ENCODE data around the gene LLGL2.

Gene LLGL2

DNA sequence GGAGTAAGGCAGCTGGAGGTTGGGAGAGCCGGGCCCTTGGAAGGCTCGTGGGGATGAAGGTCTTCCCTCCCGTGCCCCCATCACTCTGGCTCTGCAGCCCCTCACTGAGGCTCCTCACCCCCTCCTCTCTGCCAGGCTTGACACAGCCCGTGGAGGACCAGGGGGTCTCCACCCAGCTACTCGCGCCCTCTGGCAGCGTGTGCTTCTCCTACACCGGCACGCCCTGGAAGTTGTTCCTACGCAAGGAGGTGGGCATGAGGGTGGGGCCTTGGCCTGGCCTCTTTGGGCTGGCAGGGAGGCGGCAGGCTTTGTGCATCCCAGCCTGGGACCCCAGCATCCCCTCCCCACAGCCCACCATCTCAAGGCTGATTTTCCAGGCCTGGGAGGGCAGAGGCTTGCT, 92.2 kb downstream of the LLGL2 start:
- DNase-seq, result no peak
- Histone ChIP-seq H3K4me3 (ENCODE audit: low read length) (no peak overlapping the region), H2AFZ (ENCODE audit: low read length) (no peak overlapping the region), H4K20me1 (ENCODE audit: insufficient read depth, low read length) (no peaks in the 10 kb centered on the region), H3K9me3 (replicated peaks; ENCODE audit: insufficient read depth, low read length) (no peaks in the 10 kb centered on the region), H3K27me3 (replicated peaks; ENCODE audit: insufficient read depth, low read length) (peaks cover 96% of the 10 kb centered on the region), H3K9ac (ENCODE audit: low read length) (no peak overlapping the region), H3K27ac (ENCODE audit: low read length) (no peak overlapping the region), H3K79me2 (ENCODE audit: low read length) (no peaks in the 10 kb centered on the region), H3K36me3 (replicated peaks; ENCODE audit: insufficient read depth, low read length) (no peaks in the 10 kb centered on the region), H3K9me2 (replicated peaks; ENCODE audit: insufficient read depth, low read length) (no peaks in the 10 kb centered on the region), H3K4me2 (ENCODE audit: low read depth, low read length) (no peak overlapping the region), H3F3A (ENCODE audit: insufficient read depth, low read length) (no peaks in the 10 kb centered on the region), H3K4me1 (ENCODE audit: low read length) (no peaks in the 10 kb centered on the region)
- TF ChIP-seq EZH2phosphoT487 (IDR thresholded peaks at IDR 0.05; ENCODE audit: low read length) (no peak), EZH2 (optimal IDR thresholded peaks at IDR 0.05; ENCODE audit: low read depth, low read length) (no peak)
- TF ChIP-seq, protein P1, sequence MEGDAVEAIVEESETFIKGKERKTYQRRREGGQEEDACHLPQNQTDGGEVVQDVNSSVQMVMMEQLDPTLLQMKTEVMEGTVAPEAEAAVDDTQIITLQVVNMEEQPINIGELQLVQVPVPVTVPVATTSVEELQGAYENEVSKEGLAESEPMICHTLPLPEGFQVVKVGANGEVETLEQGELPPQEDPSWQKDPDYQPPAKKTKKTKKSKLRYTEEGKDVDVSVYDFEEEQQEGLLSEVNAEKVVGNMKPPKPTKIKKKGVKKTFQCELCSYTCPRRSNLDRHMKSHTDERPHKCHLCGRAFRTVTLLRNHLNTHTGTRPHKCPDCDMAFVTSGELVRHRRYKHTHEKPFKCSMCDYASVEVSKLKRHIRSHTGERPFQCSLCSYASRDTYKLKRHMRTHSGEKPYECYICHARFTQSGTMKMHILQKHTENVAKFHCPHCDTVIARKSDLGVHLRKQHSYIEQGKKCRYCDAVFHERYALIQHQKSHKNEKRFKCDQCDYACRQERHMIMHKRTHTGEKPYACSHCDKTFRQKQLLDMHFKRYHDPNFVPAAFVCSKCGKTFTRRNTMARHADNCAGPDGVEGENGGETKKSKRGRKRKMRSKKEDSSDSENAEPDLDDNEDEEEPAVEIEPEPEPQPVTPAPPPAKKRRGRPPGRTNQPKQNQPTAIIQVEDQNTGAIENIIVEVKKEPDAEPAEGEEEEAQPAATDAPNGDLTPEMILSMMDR (IDR thresholded peaks at IDR 0.05; ENCODE audit: low read length), result no peak

DNA sequence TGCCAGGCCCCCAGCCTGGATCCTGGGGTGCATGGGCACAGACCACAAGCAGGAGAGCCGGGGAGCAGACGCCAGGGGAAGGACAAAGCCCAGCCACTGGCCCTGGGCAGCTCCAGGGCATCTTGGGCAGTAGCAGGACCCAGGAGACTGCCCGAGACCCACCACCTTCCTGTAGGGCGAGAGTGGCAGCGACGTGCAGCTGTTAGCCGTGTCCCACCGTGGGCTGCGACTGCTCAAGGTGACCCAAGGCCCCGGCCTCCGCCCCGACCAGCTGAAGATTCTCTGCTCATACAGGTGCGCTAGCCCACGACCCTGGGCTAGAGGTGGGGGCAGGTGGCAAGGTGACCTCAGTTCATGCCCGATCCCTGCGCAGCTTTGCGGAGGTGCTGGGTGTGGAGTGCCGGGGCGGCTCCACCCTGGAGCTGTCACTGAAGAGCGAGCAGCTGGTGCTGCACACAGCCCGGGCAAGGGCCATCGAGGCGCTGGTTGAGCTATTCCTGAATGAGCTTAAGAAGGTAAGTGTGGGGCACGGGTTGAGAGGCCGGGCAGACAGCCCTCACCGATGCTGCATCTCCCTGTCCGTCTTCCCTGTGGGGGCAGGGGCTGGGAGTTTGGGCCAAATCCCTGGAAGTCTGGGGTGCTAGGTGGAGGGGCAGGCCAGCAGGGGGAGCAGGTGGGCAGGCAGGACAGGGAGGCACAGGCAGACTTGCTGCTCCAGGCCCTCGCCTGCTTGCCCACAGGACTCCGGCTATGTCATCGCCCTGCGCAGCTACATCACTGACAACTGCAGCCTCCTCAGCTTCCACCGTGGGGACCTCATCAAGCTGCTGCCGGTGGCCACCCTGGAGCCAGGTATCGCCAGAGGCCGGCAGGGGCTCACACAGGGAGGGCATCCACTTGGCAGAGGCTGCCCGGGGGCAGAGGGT, 94.3 kb downstream of the LLGL2 start:
- H3K4me3 ChIP-seq (ENCODE audit: low read length), result no peak overlapping the region
- no peak overlapping the region for H3K27ac ChIP-seq (ENCODE audit: low read length)
- H3K9me2 ChIP-seq (replicated peaks; ENCODE audit: insufficient read depth, low read length), result no peaks in the 10 kb centered on the region
- no peaks in the 10 kb centered on the region for H3F3A ChIP-seq (ENCODE audit: insufficient read depth, low read length)
- no peaks in the 10 kb centered on the region for H3K36me3 ChIP-seq (replicated peaks; ENCODE audit: insufficient read depth, low read length)
- no peak overlapping the region for H2AFZ ChIP-seq (ENCODE audit: low read length)
- no peak overlapping the region for H3K4me2 ChIP-seq (ENCODE audit: low read depth, low read length)
- no peaks in the 10 kb centered on the region for H3K4me1 ChIP-seq (ENCODE audit: low read length)
- no peak overlapping the region for H3K9ac ChIP-seq (ENCODE audit: low read length)
- TF ChIP-seq EZH2phosphoT487 (IDR thresholded peaks at IDR 0.05; ENCODE audit: low read length) (no peak), EZH2 (optimal IDR thresholded peaks at IDR 0.05; ENCODE audit: low read depth, low read length) (no peak)
- TF ChIP-seq, protein P1 (IDR thresholded peaks at IDR 0.05; ENCODE audit: low read length), result peak; percentile 66
- H4K20me1 ChIP-seq (ENCODE audit: insufficient read depth, low read length), result no peaks in the 10 kb centered on the region
- peak; percentile 30 for DNase-seq
- peaks cover 77% of the 10 kb centered on the region for H3K27me3 ChIP-seq (replicated peaks; ENCODE audit: insufficient read depth, low read length)
- H3K9me3 ChIP-seq (replicated peaks; ENCODE audit: insufficient read depth, low read length), result no peaks in the 10 kb centered on the region
- H3K79me2 ChIP-seq (ENCODE audit: low read length), result no peaks in the 10 kb centered on the region

DNA sequence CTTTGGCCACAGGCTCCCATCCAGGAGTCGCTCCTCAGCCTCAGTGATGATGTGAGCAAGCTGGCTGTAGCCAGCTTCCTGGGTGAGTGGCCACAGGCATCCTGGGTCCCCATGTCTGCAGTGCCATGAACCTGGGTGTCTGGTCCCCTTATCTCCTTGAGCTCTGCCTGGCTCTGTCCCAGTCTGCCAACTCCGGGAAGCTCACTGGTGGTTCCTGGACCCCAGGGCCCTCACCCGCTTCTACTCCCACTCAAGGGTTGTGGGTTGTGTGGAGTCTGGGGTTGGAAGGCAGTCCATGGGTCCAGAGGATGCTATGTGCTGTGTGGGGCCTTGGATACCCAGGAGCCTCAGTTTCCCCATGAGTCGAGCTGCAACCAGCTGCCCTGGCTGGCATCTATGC, 96.0 kb downstream of the LLGL2 start:
- H3K9me2 ChIP-seq (replicated peaks; ENCODE audit: insufficient read depth, low read length), result no peaks in the 10 kb centered on the region
- H3K9ac ChIP-seq (ENCODE audit: low read length), result no peak overlapping the region
- no peak overlapping the region for H3K4me2 ChIP-seq (ENCODE audit: low read depth, low read length)
- H3F3A ChIP-seq (ENCODE audit: insufficient read depth, low read length), result no peaks in the 10 kb centered on the region
- no peaks in the 10 kb centered on the region for H4K20me1 ChIP-seq (ENCODE audit: insufficient read depth, low read length)
- no peak overlapping the region for H2AFZ ChIP-seq (ENCODE audit: low read length)
- H3K36me3 ChIP-seq (replicated peaks; ENCODE audit: insufficient read depth, low read length), result no peaks in the 10 kb centered on the region
- no peak for TF ChIP-seq EZH2 (optimal IDR thresholded peaks at IDR 0.05; ENCODE audit: low read depth, low read length)
- DNase-seq, result no peak
- no peaks in the 10 kb centered on the region for H3K9me3 ChIP-seq (replicated peaks; ENCODE audit: insufficient read depth, low read length)
- no peak overlapping the region for H3K4me3 ChIP-seq (ENCODE audit: low read length)
- no peaks in the 10 kb centered on the region for H3K79me2 ChIP-seq (ENCODE audit: low read length)
- no peaks in the 10 kb centered on the region for H3K4me1 ChIP-seq (ENCODE audit: low read length)
- peaks cover 60% of the 10 kb centered on the region for H3K27me3 ChIP-seq (replicated peaks; ENCODE audit: insufficient read depth, low read length)
- H3K27ac ChIP-seq (ENCODE audit: low read length), result no peak overlapping the region

DNA sequence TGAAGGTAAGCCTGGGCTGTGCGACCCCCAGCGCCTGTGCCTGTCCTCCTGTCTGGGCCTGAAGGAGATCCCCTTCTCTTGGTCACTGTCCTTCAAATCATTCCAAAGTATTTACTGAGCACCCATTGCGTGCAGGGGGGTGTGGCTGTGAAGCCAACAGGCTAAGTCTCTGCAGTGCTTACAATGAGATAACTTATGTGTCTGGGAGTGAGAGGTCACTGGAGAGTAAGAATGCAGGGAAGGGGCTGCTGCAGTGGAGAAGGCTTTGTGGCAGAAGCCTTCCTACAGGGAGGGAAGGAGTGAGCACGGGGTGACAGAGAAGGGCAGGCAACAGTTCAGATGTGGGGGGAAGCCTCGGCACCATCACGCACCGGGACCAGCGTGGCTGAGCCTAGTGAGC, 96.6 kb downstream of the LLGL2 start:
- no peaks in the 10 kb centered on the region for H3K9me3 ChIP-seq (replicated peaks; ENCODE audit: insufficient read depth, low read length)
- H3K27ac ChIP-seq (ENCODE audit: low read length), result no peak overlapping the region
- DNase-seq, result no peak
- no peak overlapping the region for H3K4me2 ChIP-seq (ENCODE audit: low read depth, low read length)
- H3K27me3 ChIP-seq (replicated peaks; ENCODE audit: insufficient read depth, low read length), result peaks cover 54% of the 10 kb centered on the region
- no peaks in the 10 kb centered on the region for H3K9me2 ChIP-seq (replicated peaks; ENCODE audit: insufficient read depth, low read length)
- H3F3A ChIP-seq (ENCODE audit: insufficient read depth, low read length), result no peaks in the 10 kb centered on the region
- no peak overlapping the region for H2AFZ ChIP-seq (ENCODE audit: low read length)
- no peaks in the 10 kb centered on the region for H3K36me3 ChIP-seq (replicated peaks; ENCODE audit: insufficient read depth, low read length)
- no peaks in the 10 kb centered on the region for H3K4me1 ChIP-seq (ENCODE audit: low read length)
- H3K4me3 ChIP-seq (ENCODE audit: low read length), result no peak overlapping the region
- H3K9ac ChIP-seq (ENCODE audit: low read length), result no peak overlapping the region
- H3K79me2 ChIP-seq (ENCODE audit: low read length), result no peaks in the 10 kb centered on the region
- TF ChIP-seq EZH2phosphoT487 (IDR thresholded peaks at IDR 0.05; ENCODE audit: low read length) (no peak), EZH2 (optimal IDR thresholded peaks at IDR 0.05; ENCODE audit: low read depth, low read length) (no peak)
- TF ChIP-seq, protein P1 (IDR thresholded peaks at IDR 0.05; ENCODE audit: low read length), result no peak
- H4K20me1 ChIP-seq (ENCODE audit: insufficient read depth, low read length), result no peaks in the 10 kb centered on the region

Measured in MM.1S (cell line).